ENCODE data around the gene MYL12B.
"Not testable (repeated sequence)": the region's sequence is repeated elsewhere in the genome, so short reads cannot be mapped to it uniquely, and the experiment has no call there.

MYL12B gene

GRCh38 chr18:3262234-3263131, 550 bp downstream of the MYL12B start:
- peak; percentile 86 for DNase-seq (ENCODE audit: low spot score)

- DNase-seq (ENCODE audit: low spot score) = no peak
These were observed 1.3 kb downstream of the MYL12B start for GRCh38 chr18:3263132-3263700.

DNA sequence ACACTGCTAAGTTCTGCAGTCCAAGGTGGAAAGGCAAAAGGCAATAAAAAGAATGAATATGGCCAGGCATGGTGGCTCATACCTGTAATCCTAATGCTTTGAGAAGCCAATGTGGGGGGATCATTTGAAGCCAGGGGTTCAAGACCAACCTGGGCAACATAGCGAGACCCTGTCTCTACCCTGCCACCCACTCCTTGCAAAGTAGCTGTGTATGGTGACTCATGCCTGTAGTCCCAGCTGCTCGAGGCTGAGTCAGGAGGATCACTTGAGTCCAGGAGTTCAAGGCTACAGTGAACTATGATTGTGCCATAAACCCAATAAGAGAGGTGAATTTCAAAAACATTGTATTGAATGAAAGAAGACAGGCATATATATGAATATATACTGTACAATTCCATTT, 2.4 kb downstream of the MYL12B start:
- DNase-seq (ENCODE audit: low spot score) = peak; percentile 71

DNA sequence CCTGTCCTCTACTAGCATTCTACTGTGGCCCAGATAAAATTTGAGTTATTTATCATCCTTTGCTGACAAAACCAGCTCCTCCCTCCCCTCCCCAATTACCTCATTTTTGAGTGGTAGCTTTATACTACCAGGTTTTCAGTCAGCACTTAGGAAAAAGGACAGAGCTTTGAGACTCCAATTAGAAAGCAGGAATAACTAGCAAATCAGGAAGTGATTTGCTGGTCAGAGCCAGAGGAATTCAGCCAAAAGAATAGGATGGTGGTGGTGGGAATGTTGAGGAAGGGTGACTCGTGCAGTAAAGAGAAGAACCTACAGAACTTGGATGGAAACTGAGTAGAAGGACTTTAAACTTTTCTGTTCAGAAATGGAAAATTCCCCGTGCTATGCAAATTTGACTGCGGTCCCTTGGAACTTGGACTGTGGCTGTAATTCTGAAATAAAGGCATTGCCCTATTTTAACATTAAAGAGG, 3.7 kb downstream of the MYL12B start:
- peak; percentile 56 for DNase-seq (ENCODE audit: low spot score)

GRCh38 chr18:3266062-3266608, 4.2 kb downstream of the MYL12B start:
- DNase-seq (ENCODE audit: low spot score) = no peak

DNA sequence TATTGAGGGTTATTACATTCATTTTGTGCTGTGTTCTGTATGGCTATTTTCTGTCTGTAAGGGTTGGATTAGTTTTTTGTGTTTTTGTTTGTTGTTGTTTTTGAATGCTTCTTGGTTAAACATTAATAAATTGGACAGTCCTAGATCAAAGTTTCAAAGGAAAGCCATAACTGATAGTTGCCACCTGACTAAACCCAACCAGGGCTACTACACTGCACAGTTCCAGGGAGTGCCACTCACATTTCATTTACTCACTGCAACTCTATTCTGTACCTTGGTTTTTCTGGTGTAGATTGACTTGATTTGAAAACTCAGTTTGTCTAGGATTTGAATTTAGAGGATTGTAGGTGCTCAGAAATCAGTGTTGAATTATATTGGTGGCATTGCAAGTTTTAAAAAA, 6.4 kb downstream of the MYL12B start:
- no peak for DNase-seq (ENCODE audit: low spot score)

GRCh38 chr18:3269241-3269913, 7.4 kb downstream of the MYL12B start:
- DNase-seq (ENCODE audit: low spot score) = no peak

- no peak for DNase-seq (ENCODE audit: low spot score)
These were observed 8.0 kb downstream of the MYL12B start for GRCh38 chr18:3269914-3270299.

DNA sequence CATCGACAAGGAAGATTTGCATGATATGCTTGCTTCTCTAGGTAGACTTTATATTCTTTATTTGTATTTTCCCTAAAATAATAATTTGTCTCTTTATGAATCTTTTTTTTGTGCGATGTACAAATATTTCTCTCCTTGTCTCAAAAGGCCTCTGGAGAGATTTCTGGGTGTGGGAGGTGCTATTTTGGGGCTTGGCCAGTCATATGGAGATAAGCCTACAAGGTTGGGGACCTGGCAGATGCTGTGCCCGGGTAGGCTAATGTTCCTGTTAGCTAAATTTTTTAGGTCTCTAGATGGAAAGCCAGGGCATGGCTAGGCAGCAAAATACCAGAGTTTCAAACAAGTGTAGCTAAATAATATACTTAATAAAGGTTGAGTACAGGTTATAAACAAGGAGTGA, 11.1 kb downstream of the MYL12B start:
- no peak for DNase-seq (ENCODE audit: low spot score)

DNA sequence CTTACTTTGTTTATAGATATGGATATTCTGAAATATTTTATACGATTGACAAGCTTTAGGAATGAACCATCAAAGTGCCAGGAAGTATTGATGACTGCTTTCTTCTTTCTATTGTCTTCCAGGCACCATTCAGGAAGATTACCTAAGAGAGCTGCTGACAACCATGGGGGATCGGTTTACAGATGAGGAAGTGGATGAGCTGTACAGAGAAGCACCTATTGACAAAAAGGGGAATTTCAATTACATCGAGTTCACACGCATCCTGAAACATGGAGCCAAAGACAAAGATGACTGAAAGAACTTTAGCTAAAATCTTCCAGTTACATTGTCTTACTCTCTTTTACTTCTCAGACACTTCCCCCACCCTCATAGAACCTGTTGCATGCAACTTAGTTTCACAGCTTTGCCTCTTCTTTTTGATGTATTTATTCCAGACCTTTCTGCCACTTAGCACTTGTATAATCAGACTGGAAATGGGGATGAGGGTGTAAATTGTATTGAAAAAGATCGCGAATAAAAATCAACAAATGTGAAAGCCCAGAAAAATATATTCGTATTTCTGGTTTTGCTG, 15.8 kb downstream of the MYL12B start:
- not testable (repeated sequence) for DNase-seq (ENCODE audit: low spot score)

- no peak for DNase-seq (ENCODE audit: low spot score)
These were observed 17.6 kb downstream of the MYL12B start for GRCh38 chr18:3279201-3280185.

DNA sequence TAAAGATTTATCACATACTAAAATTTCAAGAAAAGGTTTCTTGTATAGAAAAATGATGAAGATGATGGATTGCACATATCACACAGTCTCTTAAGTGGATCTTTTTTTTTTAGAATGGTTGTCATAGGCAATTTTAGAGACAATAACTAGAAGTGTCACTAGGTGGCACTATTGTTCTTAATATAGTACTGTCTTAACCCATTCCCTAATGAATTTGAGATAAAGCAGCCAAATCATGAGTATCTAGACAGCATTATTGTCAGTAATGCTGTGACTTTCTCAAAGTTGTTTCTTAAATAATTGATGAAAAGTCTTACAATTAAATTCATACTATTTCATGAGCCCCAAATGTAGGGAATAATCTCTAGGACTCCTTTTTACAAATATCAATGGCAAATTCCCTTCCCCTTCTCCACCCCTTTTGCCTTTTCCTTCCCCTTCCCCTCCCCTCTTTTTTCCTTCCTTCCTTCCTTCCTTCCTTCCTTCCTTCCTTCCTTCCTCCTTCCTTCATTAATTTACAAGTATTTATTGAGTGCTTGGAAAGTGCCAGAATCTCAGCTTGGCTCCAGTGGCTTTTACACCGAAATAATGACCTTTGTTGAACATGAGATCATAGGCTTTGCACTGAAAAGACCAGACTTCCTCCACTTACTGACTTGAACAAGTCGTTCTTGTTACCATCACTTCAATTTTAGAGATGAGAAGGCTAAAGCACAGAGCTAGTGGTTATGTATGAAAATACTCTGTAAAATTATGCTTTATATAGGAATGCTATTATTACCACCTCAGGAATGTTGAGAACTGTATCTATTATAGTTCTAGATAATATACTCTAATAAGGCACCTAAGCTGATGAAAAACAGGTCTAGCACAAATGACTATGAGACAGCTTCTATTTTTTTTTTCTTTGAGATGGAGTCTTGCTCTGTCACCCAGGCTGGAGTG, 19.8 kb downstream of the MYL12B start:
- DNase-seq (ENCODE audit: low spot score) = peak; percentile 85

DNA sequence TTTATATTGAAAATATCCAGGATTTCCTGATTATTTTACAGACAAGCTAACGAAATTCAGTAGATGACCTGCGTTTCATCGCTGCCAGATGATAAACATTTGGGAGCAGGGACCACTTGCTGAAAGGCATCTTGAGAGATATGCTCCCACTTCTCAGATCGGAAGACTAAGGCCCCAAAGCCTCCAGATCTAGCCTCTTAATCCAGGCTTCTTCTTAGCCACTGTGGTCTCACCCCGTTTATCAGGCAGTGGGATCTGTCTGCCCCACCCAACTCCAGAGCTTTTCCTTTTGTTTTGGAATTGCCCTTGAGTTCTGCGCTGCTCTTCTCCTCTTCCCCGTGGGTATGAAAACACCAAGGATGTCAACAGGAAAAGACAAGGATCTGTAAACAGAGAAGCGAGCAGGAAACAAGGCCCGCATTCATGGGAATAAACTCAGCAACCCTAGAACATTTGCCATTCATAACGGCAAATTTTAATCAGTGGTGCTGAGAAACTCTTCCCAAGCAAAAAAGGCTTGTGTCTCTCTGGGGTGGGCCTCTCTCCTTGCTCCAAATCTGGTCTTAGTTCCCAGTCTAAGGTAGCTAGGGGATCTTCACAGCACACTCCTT, 21.4 kb downstream of the MYL12B start:
- no peak for DNase-seq (ENCODE audit: low spot score)

GRCh38 chr18:3283908-3284307, 22.0 kb downstream of the MYL12B start:
- no peak for DNase-seq (ENCODE audit: low spot score)

GRCh38 chr18:3284501-3284900, 22.6 kb downstream of the MYL12B start:
- no peak for DNase-seq (ENCODE audit: low spot score)

DNA sequence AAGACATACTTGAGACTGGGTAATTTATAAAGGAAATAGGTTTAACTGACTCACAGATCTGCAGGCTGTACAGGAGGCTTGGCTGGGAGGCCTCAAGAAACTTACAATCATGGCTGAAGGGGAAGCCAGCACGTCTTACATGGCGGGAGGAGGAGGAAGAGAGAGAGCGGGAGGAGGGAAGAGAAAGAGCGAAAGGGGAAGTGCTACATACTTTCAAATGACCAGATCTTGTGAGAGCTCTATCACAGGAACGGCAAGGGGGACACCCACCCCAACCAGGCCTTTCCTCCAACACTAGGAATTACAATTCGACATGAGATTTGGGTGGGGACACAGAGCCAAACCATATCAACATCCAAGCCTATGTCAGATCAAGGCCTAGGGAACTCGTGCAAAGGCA, 24.2 kb downstream of the MYL12B start:
- no peak for DNase-seq (ENCODE audit: low spot score)

DNA sequence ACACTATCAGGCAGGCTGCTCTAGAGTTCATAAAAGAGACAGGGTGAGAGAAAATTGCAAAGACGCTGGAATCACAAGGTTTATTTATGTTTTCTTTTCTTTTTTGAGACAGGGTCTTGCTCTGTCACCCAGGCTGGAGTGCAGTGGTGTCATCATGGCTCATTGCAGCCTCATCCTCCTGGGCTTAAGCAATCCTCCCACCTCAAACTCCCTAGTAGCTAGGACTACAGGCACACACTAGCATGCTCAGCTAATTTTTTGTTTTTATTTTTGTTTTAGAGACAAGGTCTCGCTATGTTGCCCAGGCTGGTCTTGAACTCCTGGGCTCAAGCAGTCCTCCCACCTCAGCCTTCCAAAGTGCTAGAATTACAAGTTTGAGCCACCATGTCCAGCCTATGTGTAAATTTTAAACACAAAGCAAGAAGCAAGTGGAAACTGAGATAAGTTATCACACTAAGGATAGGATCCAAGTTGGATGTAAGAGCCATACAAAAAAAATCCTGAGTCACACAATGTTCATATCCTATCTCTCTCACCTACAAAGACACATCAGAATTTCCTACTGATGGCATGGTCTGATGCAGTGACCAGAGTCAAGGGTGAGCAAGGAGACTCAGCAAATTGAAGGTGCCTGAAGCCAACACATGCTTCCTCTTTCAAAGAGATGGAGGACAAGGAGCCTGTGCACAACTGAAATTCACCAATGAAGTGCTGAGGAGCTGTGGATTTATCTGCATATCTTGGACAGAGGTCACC, 31.4 kb downstream of the MYL12B start:
- peak; percentile 25 for DNase-seq (ENCODE audit: low spot score)

- no peak for DNase-seq (ENCODE audit: low spot score)
These were observed 32.6 kb downstream of the MYL12B start for GRCh38 chr18:3294435-3295080.

Measured in RKO (cell line).